Astrocyte (in vitro differentiated cells and primary cell): ENCODE measurements around the gene UNC5C. TPM values are rescaled to one million over a fixed set of nuclear protein-coding genes. Genes with fewer than 3 reads are reported as not detected.

Experiments
- DNase-seq: peaks from one replicate; pipeline ENCODE4 v3.0.0-alpha.2; 2010; ENCODE audit warnings: low read depth
- FAIRE-seq: peaks from 2 replicates; lab custom pipeline; 2011; peaks lifted over from hg19 to GRCh38; lab: Jason Lieb, UNC
- H2AFZ ChIP-seq: 2 replicates; pipeline ENCODE4 v1.6.0; 2012; ENCODE audit warnings: low read depth, low read length, inconsistent platforms
- H3K27ac ChIP-seq: 2 replicates; pipeline ENCODE4 v1.5.1; 2011; ENCODE audit warnings: low read depth, low read length, inconsistent platforms
- H3K27me3 ChIP-seq: 2 replicates; pipeline ENCODE4 v1.6.0; 2011; ENCODE audit warnings: low read length, inconsistent platforms; ENCODE audit not compliant: insufficient read depth
- H3K36me3 ChIP-seq: 2 replicates; pipeline ENCODE4 v1.5.1; 2011; ENCODE audit warnings: low read length, inconsistent platforms; ENCODE audit not compliant: insufficient read depth
- H3K4me1 ChIP-seq: 2 replicates; pipeline ENCODE4 v1.5.1; 2011; ENCODE audit warnings: low read length, inconsistent platforms; ENCODE audit not compliant: insufficient read depth
- H3K4me2 ChIP-seq: 2 replicates; pipeline ENCODE4 v1.6.0; 2012; ENCODE audit warnings: low read length, inconsistent platforms
- H3K4me3 ChIP-seq: 2 replicates; pipeline ENCODE4 v1.5.1; 2011; ENCODE audit warnings: low read depth, mild to moderate bottlenecking, low read length, inconsistent platforms; ENCODE audit not compliant: insufficient read depth
- H3K79me2 ChIP-seq: 2 replicates; pipeline ENCODE4 v1.6.0; 2012; ENCODE audit warnings: mild to moderate bottlenecking, low read length, inconsistent platforms; ENCODE audit not compliant: insufficient read depth
- H3K9ac ChIP-seq: 2 replicates; pipeline ENCODE4 v1.6.0; 2012; ENCODE audit warnings: mild to moderate bottlenecking, low read length, inconsistent platforms
- H3K9me3 ChIP-seq: 2 replicates; pipeline ENCODE4 v1.5.1; 2012; ENCODE audit warnings: low read depth, mild to moderate bottlenecking, low read length, inconsistent platforms; ENCODE audit not compliant: insufficient read depth
- H4K20me1 ChIP-seq: 2 replicates; pipeline ENCODE4 v1.6.0; 2012; ENCODE audit warnings: low read length, inconsistent platforms; ENCODE audit not compliant: insufficient read depth
- H3K27ac Mint-ChIP-seq: one replicate; pipeline ENCODE4 v1.8.0; 2021; ENCODE audit warnings: mild to moderate bottlenecking, mixed read lengths; ENCODE audit not compliant: unreplicated experiment
- H3K27me3 Mint-ChIP-seq: one replicate; pipeline ENCODE4 v1.8.0; 2021; ENCODE audit warnings: low read depth, mixed read lengths; ENCODE audit not compliant: unreplicated experiment
- H3K36me3 Mint-ChIP-seq: one replicate; pipeline ENCODE4 v1.8.0; 2021; ENCODE audit warnings: low read depth, mixed read lengths; ENCODE audit not compliant: unreplicated experiment
- H3K4me1 Mint-ChIP-seq: one replicate; pipeline ENCODE4 v1.8.0; 2021; ENCODE audit warnings: low read depth, mixed read lengths; ENCODE audit not compliant: unreplicated experiment
- H3K4me3 Mint-ChIP-seq: one replicate; pipeline ENCODE4 v1.8.0; 2021; ENCODE audit warnings: mild to moderate bottlenecking, moderate library complexity, mixed read lengths; ENCODE audit not compliant: unreplicated experiment
- H3K9me3 Mint-ChIP-seq: one replicate; pipeline ENCODE4 v1.8.0; 2021; ENCODE audit warnings: mild to moderate bottlenecking, mixed read lengths; ENCODE audit not compliant: unreplicated experiment
- EZH2 ChIP-seq: IDR thresholded peaks from 2 replicates; pipeline ENCODE4 v1.6.1; 2012; ENCODE audit warnings: mild to moderate bottlenecking, low read length, inconsistent platforms; ENCODE audit not compliant: insufficient read depth
- total RNA-seq: library from RNA; stranded (reverse); gene quantifications from 2 replicates; pipeline ENCODE4 v1.2.1, GENCODE V29; 2021
- TF ChIP-seq, protein P1 (sequence below): IDR thresholded peaks from 2 replicates; pipeline ENCODE4 v1.5.1; 2011; ENCODE audit warnings: low read depth, mild to moderate bottlenecking, inconsistent platforms, low read length, moderate library complexity; ENCODE audit not compliant: insufficient read depth

UNC5C gene
- total RNA-seq, 1 donor from 2014 or later, result 3.1 TPM

DNA sequence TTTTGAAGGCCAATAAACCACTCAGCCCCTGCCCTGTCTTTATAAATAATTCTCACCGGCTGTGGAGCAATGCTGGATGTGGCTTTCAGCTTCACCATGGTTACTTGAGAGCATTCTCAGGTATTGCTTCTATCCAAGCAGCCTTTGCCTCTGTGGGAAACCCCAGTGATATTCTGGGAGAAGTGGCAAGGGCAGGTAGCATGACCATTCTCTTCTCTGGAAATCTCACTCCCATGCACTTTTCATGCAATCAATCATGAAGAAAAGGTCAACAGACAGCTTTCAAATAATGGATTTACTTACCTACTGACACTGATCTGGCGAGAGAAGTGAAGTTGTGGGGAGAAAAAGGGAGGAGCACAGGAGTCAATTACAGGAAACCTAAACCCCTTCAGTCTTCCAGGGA lies 49.5 kb downstream of the UNC5C start:
- no peaks in the 10 kb centered on the region for H3K36me3 Mint-ChIP-seq
- Histone ChIP-seq H3K4me3 (no peak overlapping the region), H3K4me2 (no peak overlapping the region), H3K79me2 (no peaks in the 10 kb centered on the region), H4K20me1 (no peaks in the 10 kb centered on the region), H2AFZ (no peak overlapping the region), H3K9ac (no peak overlapping the region), H3K36me3 (no peaks in the 10 kb centered on the region), H3K4me1 (peaks cover 3% of the 10 kb centered on the region), H3K27me3 (no peaks in the 10 kb centered on the region), H3K27ac (no peak overlapping the region), H3K9me3 (no peaks in the 10 kb centered on the region)
- H3K27ac Mint-ChIP-seq, result no peak overlapping the region
- H3K4me1 Mint-ChIP-seq, result peaks cover 3% of the 10 kb centered on the region
- no peak for FAIRE-seq
- no peak overlapping the region for H3K4me3 Mint-ChIP-seq
- no peaks in the 10 kb centered on the region for H3K9me3 Mint-ChIP-seq
- H3K27me3 Mint-ChIP-seq, result no peaks in the 10 kb centered on the region
- no peak for DNase-seq
- TF ChIP-seq, protein P1, sequence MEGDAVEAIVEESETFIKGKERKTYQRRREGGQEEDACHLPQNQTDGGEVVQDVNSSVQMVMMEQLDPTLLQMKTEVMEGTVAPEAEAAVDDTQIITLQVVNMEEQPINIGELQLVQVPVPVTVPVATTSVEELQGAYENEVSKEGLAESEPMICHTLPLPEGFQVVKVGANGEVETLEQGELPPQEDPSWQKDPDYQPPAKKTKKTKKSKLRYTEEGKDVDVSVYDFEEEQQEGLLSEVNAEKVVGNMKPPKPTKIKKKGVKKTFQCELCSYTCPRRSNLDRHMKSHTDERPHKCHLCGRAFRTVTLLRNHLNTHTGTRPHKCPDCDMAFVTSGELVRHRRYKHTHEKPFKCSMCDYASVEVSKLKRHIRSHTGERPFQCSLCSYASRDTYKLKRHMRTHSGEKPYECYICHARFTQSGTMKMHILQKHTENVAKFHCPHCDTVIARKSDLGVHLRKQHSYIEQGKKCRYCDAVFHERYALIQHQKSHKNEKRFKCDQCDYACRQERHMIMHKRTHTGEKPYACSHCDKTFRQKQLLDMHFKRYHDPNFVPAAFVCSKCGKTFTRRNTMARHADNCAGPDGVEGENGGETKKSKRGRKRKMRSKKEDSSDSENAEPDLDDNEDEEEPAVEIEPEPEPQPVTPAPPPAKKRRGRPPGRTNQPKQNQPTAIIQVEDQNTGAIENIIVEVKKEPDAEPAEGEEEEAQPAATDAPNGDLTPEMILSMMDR, result no peak
- no peak for TF ChIP-seq EZH2

DNA sequence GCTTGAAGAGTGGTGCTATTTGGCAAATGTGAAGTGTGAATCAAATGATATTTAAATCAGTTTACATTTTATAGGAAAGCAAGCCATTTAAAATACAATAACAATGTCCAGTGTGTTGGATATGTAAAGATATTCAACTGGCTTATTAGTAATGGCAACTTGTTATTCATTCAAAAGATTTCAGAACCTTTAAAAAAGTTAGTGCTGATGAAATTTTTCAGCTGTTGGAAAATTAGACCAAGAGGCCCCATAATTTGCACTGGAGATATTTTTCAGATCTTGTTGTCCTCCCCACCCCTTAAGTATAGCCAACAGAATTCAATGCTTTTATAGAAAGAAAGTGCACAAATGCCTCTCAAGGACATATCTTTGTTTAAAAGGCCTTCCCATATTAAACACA lies 54.6 kb downstream of the UNC5C start:
- Mint-ChIP-seq H3K4me1 (no peaks in the 10 kb centered on the region), H3K27me3 (no peaks in the 10 kb centered on the region), H3K27ac (no peak overlapping the region), H3K4me3 (no peak overlapping the region), H3K9me3 (no peaks in the 10 kb centered on the region), H3K36me3 (no peaks in the 10 kb centered on the region)
- DNase-seq (no peak), FAIRE-seq (no peak)
- H4K20me1 ChIP-seq, result no peaks in the 10 kb centered on the region
- H3K36me3 ChIP-seq, result no peaks in the 10 kb centered on the region
- no peak overlapping the region for H3K9ac ChIP-seq
- no peak for TF ChIP-seq EZH2
- TF ChIP-seq, protein P1, result no peak
- no peak overlapping the region for H3K27ac ChIP-seq
- no peak overlapping the region for H3K4me2 ChIP-seq
- no peaks in the 10 kb centered on the region for H3K79me2 ChIP-seq
- no peaks in the 10 kb centered on the region for H3K9me3 ChIP-seq
- H3K4me3 ChIP-seq, result no peak overlapping the region
- no peaks in the 10 kb centered on the region for H3K4me1 ChIP-seq
- no peak overlapping the region for H2AFZ ChIP-seq
- no peaks in the 10 kb centered on the region for H3K27me3 ChIP-seq

- no peak overlapping the region for H3K27ac Mint-ChIP-seq
- no peaks in the 10 kb centered on the region for H3K36me3 Mint-ChIP-seq
- no peaks in the 10 kb centered on the region for H3K36me3 ChIP-seq
- H3K9me3 Mint-ChIP-seq, result peaks cover 2% of the 10 kb centered on the region
- no peaks in the 10 kb centered on the region for H3K4me1 Mint-ChIP-seq
- H4K20me1 ChIP-seq, result no peaks in the 10 kb centered on the region
- H3K79me2 ChIP-seq, result no peaks in the 10 kb centered on the region
- H2AFZ ChIP-seq, result no peak overlapping the region
- no peak overlapping the region for H3K27ac ChIP-seq
- no peak for DNase-seq
- no peak overlapping the region for H3K4me3 ChIP-seq
- no peak for FAIRE-seq
- no peaks in the 10 kb centered on the region for H3K4me1 ChIP-seq
- TF ChIP-seq EZH2, result no peak
- TF ChIP-seq, protein P1, result no peak
- no peak overlapping the region for H3K9ac ChIP-seq
- no peaks in the 10 kb centered on the region for H3K27me3 Mint-ChIP-seq
- no peak overlapping the region for H3K4me3 Mint-ChIP-seq
- no peak overlapping the region for H3K4me2 ChIP-seq
- H3K9me3 ChIP-seq, result no peaks in the 10 kb centered on the region
- H3K27me3 ChIP-seq, result no peaks in the 10 kb centered on the region
Observed at GRCh38 chr4:95478679-95479078, 70.1 kb downstream of the UNC5C start.
